DMS53 (cell line): ENCODE results near the gene PRKD2.
A peak's percentile ranks its signal among the peaks of the same experiment; 100 is the strongest.
"Not testable (repeated sequence)": the region's sequence is repeated elsewhere in the genome, so short reads cannot be mapped to it uniquely, and the experiment has no call there.

Experiments
- DNase-seq: peaks from one replicate; lab custom pipeline; 2025; lab: John Stamatoyannopoulos, UW

Gene PRKD2

DNA sequence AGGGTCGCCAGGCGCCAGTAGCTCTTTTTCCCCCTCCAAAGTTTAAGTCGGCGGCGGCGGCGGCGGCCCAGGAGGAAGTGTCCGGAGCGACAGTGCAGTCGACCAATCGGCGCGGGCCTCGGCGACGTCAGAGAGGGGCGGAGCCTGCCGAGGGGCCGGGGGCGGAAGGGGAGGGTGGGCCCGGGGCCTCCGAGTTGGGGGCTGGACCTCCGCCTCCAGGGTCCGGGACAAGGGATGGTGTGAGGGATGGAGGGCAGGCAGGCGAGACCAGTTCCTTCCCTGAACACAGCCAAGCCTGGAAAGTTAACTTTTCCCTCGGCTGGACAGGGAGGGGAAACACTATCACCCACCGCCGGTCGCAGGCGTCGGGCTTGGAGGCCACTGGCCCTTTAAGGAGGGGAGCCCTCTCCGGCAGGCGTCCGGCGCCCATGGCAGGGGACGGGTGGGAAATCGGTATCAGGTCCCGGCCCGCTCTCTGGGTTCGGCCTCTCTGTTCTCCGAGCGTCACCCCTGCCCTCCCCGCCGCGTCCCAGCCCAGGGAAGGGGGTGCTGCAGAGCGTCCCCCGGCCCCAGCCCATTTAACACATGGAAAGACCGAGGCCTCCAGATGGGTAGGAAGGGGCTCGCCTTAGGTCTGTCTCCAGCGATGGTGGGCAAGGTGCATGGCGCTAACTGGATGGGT lies at the start of gene PRKD2:
Gene PRKD2 (minus strand): TSS at position 81 of the 682 bp plus-strand sequence. CDS start 744 bp downstream, outside the sequence.
- DNase-seq: peak; percentile 89

DNA sequence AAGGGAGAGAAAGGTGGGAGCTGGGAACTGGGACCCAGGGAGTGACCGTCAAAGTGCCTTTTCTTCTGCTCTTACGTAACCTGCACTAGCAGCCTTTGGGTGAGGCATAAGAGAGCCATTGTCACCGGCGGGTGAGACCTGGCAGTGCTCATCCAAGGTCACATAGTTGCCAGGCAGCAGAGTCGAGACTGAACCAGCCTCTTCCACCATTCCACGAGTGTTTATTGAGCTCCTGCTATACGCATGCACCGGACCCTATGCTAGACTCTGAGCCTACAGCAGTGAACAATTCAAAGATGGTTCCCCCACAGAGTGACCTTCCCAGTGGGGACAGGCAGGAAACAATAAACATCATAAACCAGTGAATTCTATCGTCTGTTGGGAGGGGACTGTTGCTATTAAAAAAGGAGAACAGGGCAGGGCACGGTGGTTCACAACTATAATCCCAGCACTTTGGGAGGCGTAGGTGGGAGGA lies 47.9 kb upstream of the PRKD2 start:
- DNase-seq: no peak

DNA sequence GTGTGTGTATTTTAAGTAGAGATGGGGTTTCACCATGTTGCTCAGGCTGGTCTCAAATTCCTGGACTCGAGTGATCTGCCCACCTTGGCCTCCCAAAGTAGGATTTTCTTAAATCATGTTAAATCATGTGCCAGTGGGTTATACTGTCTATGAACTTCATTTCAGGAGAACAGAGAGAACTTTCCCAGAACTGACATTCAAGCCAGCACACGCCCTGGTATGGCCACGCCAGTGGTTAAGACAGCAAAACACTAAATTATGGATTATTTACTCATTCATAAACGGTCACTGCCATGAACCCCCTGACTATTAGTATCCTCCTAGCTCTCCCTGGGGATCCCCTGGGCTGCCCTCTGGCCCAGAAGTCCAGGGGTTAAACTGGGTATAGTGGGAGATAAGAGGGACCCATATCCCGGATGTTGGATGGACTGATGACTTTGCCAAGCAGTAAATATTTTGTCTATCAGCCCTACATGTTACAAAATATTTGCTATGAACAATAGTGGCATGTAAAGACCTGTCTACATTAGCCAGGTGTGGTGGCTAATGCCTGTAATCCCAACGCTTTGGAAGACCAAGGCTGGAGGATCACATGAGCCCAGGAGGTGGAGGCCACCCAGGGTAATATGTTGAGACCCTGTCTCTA lies 45.5 kb upstream of the PRKD2 start:
- no peak for DNase-seq

DNA sequence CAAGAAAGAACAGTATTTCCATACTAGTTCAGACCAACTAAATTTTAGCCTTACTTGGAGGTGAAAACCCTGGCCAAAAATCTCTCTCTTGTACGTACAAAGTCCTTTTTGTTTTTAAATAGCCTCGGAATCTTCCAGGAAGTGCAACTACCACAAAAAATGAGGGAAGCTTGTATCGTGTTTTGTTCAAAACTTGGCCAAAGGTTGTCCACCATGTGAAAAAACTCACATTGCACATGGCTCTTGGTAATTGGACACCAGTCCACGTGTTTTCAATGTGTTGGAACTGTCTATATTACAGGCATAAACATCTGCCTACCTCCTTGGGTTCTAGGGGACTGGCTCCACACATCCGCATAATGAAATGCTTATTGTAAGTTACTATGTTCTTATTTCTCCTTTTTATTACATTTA lies 44.5 kb upstream of the PRKD2 start:
- no peak for DNase-seq

DNA sequence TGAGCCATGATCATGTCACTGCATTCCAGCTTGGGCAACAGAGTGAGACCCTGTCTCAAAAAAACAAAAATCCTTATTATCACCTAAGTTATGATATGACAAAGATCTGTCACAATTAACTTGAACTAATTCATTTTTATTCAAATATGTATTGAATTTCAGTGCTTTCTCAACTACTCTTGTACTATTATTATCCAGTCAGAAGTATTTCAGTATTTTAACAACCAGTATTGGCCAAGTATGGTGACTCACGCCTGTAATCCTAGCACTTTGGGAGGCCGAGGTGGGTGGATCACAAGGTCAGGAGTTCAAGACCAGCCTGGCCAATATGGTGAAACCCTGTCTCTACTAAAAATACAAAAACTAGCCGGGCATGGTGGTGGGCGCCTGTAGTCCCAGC lies 44.0 kb upstream of the PRKD2 start:
- not testable (repeated sequence) for DNase-seq

DNA sequence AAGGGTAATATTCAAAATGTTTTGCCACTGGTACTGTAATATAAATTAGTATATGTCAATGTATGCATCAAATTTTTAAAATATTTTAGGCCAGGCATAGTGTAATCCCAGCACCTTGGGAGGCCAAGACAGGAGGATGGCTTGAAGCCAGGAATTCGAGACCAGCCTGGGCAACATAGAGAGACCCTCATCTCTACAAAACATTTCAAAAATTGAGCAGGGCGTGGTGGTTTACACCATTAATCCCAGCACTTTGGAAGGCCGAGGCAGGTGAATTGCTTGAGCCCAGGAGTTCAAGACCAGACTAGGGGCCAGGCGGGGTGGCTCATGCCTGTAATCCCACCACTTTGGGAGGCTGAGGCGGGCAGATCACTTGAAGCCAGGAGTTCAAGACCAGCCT lies 43.4 kb upstream of the PRKD2 start:
- no peak for DNase-seq

DNA sequence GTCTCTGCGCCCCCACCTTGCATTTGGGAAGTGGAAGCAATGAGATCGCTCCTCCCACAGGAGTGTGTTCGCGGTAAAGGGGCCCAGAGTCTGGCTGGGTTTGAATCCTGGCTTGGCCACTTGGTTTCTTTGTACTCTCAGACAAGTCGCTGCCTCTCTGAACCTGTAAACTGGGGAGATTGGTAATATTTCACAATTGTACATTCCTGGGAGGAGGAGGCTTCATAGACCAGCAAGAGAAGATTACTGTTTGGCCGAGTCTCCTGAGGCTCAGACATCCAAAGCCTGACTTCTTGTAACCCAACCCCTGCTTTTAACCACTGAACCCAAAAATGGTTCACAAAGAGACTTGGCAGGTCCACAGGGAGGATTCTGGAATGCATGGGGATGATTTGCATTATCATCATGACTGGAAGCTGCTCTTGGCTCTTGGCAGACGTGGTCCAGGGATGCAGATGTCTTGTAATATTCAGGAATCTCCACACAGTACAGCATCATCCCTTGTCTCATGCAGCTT lies 43.0 kb upstream of the PRKD2 start:
- DNase-seq: no peak

DNA sequence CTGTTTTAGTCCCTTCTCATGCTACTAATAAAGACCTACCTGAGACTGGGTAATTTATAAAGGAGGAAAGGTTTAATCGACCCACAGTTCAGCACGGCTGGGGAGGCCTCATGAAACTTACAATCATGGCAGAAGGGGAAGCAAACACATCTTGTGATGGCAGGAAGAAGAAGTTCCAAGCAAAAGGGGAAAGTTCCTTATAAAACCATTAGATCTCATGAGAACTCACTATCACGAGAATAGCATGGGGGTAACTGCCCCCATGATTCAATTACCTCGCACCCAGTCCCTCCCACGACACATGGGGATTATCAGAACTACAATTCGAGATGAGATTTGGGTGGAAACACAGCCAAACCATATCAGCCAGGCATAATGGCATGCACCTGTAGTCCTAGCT lies 42.3 kb upstream of the PRKD2 start:
- no peak for DNase-seq

DNA sequence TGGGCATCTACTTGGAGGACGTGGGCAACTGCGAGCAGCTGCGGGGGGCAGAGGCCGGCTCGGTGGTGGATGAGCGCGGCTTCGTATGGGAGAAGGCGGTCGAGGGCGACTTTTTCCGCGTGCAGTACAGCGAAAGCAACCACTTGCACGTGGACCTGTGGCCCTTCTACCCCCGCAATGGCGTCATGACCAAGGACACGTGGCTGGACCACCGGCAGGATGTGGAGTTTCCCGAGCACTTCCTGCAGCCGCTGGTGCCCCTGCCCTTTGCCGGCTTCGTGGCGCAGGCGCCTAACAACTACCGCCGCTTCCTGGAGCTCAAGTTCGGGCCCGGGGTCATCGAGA lies 39.6 kb upstream of the PRKD2 start:
- no peak for DNase-seq

DNA sequence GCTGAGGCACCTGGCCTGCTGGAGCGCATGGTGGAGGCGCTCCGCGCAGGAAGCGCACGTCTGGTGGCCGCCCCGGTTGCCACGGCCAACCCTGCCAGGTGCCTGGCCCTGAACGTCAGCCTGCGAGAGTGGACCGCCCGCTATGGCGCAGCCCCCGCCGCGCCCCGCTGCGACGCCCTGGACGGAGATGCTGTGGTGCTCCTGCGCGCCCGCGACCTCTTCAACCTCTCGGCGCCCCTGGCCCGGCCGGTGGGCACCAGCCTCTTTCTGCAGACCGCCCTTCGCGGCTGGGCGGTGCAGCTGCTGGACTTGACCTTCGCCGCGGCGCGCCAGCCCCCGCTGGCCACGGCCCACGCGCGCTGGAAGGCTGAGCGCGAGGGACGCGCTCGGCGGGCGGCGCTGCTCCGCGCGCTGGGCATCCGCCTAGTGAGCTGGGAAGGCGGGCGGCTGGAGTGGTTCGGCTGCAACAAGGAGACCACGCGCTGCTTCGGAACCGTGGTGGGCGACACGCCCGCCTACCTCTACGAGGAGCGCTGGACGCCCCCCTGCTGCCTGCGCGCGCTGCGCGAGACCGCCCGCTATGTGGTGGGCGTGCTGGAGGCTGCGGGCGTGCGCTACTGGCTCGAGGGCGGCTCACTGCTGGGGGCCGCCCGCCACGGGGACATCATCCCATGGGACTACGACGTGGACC lies 39.1 kb upstream of the PRKD2 start:
- no peak for DNase-seq

DNA sequence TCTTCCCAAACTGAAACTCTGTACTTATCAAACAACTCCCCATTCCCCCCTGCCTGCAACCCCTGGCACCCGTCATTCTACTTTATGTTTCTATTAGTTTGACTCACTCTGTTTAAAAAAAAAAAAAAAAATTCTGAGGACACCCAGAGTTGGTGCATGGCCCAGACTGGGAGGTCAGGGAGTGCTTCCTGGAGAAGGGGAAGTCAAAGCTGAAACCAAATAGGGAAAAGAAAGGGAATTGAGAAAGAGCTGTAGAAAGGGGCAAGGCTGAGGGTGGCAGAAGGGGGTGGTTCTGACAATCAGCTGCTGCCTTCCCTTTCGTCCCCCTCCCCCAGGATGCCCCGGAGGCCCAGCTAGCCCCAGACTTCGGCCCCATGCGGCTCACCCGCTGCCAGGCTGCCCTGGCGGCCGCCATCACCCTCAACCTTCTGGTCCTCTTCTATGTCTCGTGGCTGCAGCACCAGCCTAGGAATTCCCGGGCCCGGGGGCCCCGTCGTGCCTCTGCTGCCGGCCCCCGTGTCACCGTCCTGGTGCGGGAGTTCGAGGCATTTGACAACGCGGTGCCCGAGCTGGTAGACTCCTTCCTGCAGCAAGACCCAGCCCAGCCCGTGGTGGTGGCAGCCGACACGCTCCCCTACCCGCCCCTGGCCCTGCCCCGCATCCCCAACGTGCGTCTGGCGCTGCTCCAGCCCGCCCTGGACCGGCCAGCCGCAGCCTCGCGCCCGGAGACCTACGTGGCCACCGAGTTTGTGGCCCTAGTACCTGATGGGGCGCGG lies 38.4 kb upstream of the PRKD2 start:
- DNase-seq: peak; percentile 20

DNA sequence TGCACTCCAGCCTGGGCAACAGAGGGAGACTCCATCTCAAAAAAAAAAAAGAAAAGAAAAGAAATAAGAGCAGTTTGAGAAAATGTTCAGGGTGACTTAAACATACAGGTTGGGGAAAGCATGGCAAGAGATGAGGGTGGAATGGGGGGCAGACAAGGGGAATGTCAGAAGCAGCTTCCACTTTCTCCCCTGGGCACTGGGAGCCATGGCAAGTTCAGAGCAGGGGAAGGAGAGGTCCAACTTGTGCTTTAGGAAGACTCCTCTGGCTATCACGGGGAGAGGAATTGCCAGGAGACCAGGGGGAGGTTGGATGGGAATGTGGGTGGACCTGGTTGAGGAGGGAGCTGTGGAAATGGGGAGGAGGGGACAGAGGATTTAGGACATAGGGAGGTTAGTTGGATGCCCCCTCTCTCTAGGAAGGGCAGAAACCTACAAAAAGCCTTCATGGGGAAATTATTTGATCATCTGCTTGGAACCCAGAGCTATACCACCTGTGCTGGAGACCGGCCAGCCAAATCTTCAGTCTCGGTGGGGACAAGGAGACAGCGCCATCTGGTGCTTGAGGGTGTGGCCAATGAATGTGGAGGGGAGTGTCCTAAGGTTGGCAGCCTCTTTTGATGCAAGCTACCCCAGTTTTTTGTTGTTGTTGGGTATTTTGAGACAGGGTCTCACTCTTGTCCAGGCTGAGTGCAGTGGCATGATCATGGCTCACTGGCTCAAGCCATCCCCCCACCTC lies 36.7 kb upstream of the PRKD2 start:
- peak; percentile 82 for DNase-seq

DNA sequence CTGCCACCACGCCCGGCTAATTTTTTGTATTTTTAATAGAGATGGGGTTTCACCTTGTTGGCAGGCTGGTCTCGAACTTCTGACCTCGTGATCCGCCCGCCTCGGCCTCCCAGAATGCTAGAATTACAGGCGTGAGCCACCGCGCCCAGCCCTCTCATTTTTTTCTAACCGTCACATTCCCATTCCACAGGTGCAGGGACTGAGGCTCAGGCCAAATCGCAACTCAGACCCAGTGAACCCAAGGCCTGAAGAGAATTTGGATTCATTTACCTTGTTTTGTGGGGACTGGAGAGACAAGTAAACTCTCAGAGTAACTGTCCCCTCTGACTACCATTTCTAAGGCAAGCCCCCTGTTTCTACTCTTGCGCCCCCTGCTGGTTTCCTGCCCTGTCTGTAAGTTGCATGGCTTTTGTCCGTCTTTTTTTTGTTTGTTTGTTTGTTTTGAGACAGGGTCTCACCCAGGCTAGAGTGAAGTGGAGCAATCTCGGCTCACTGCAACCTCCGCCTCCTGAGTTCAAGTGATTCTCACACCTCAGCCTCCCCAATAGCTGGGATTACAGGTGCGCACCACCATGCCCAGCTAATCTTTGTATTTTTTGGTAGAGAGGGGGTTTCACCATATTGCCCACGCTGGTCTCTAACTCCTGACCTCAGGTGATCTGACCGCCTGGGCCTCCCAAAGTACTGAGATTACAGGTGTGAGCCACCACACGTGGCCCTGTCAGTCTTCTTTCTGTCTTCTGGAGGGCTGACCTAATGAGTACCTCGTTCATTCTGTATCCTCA lies 31.6 kb upstream of the PRKD2 start:
- DNase-seq: peak; percentile 68

DNA sequence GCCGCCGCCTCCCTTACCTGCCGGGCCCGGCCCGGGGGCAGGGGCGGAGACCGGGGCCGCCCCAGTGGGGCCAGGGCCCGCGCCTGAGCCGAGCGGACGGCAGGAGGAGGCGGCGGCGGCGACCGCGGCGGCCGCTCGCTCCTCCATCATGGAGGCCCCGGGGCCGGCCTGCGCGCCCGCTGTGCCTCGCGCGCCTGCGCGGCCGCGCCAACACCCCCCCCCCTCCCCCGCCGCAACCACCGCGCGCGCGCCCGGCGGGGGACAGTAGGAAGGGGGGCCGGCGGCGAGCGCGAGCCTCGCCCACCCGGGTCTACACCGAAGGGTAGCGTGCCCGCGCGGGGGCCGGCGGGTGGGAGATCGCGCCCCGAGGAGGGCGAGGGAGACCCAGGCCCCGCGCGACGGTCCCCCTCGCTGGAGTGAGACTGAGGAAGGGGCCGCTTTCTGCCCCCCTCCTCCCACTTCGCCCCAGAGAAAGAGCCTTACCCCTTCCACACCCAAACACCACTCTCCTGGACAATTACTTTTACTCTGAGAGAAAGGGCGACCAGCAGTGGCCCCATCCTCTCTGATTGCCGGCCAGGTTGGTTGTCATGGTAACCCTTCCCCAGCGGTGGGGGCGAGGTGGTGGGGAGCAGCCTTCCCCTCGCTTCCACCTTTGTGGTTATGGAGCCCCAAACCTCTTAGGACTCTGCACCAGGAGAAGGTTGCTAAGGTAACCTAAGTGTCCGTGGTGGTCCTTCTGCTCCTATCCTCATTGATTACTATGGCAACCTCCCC lies 29.6 kb upstream of the PRKD2 start, which contains the start of gene STRN4:
Gene STRN4 (minus strand): TSS at position 170 of the 777 bp plus-strand sequence. CDS start 20 bp downstream, at position 150.
- DNase-seq: peak; percentile 88

DNA sequence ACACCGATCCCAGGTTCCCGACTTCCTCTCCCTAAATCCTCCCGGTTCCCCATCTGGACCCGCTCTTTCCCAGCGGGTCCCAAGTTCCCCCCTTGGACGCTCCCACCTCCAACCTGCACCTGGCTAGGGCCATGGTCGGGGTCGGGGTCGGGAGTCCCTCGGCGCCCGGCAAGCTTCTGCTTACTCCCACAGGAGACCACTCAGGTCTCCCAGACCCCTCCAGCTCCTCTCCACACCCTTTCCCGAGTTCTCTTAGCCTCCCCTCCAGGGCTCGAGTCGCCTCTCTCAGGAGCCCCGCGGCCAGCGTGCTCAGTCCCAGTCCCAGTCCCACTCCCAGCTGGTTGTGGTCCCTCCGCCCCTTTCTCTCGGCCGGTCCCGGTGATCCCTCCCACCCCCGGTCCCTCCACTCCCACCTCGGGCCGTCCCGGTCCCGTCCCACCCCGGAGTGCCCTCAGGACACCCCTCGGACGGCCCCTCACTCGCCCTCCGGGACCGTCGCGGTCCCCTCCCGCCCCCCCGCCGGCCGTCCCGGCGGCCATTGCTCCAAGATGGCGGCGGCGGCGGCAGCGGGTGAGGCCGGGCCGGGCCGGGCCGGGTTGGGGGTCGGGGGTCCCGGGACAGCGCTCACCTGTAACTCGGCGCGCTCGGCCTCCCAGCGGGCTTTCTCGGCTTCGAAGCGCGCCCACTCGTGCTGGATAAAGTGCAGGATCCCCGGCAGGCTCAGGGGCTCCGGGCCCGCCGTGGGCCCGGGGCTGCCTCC lies 28.8 kb upstream of the PRKD2 start, which contains the start of gene FKRP:
Gene FKRP (plus strand): TSS at position 537 of the 760 bp plus-strand sequence. CDS start 9,394 bp downstream, outside the sequence.
- peak; percentile 62 for DNase-seq

DNA sequence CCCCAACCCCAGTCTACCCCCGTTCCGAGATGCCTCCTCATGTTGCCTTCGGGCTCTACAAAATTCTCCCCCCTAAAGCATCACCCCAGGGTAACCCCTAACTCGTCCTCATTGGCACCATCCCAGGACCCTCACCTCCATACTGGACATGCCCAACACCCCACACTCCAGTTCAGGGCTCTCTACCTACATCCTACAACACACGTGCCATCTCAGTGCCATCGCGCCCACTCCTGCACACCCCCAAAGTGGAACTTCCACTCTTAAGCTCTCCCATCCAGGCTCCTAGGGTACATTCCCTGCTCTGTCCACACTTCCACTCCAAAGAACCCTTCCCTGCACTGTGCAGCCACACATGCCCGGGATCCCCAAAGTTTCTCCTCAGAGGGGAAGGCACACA lies 28.1 kb upstream of the PRKD2 start:
- no peak for DNase-seq

DNA sequence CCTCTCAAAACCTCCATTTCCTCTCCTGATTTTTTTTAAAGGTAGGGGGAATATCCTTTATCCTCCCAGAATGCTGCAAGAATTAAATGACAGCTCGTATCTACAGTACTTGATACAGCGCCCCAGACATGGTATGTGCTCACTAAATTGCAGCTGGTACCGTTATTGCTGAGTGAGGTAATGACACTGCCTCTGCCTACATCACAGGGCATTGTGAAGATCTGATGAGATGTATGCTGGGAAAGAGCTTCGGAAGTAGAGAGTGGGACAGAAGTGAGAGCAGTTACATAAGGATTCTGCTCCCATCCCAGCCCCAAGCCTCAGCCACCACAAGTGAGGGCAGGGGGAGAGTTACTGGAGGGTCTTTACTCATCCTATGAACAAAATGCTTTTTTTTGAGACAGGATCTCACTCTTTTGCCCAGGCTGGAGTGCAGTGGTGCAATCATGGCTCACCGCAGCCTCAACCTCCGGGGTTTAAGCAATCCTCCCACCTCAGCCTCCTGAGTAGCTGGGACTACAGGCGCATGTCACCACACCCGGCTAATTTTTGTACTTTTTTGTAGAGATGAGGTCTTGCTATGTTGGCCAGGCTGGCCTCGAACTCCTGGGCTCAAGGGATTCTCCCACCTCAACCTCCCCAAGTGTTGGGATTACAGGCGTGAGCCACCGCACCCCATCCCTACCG lies 27.2 kb upstream of the PRKD2 start:
- no peak for DNase-seq

DNA sequence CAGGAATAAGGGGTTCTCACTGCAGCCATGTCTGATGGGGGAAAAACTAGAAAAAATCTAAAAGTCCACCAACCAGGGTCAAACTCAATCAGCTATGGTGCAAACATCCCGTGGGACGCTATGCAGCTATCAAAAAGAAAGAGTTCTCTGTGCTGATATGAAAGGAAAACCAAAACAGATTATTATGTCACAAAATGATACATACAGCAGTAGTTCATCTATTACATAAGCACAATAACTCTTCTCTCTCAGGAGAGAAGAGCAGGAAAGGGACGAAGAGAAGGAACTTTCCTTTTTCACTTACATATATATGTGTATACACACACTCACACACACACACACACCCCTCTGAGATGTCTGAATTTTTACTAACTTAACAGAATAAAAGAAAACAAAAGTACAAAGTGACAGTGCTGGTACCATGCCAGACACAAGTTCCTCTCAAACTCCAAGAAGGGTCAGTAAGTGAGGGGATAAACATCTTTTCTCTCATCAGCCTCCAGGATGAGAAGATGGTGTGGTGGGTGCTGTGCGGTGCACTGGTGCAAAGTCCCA lies 26.1 kb upstream of the PRKD2 start:
- DNase-seq: no peak
